Glomerular endothelial cell (primary cell): ENCODE results near the gene CH25H. TPM values are rescaled to one million over a fixed set of nuclear protein-coding genes. Genes with fewer than 3 reads are reported as not detected.
"Not testable (repeated sequence)": the region's sequence is repeated elsewhere in the genome, so short reads cannot be mapped to it uniquely, and the experiment has no call there.

Experiments
- DNase-seq: peaks from one replicate; pipeline ENCODE4 v3.0.0-alpha.2; 2011; ENCODE audit warnings: low read depth, low spot score; ENCODE audit errors: extremely low read depth
- total RNA-seq: library from RNA; depleted of rRNA; stranded (reverse); fragments of >200 nt; gene quantifications from 2 replicates; pipeline ENCODE4 v1.2.3, GENCODE V29; 2015

Gene CH25H
- total RNA-seq, 1 donor from 2014 or later = not detected

- DNase-seq = no peak
These were observed 5.1 kb downstream of the CH25H start for GRCh38 chr10:89202033-89202425.

GRCh38 chr10:89201345-89202032 lies 5.6 kb downstream of the CH25H start:
- no peak for DNase-seq

- DNase-seq = no peak
These were observed 9.6 kb downstream of the CH25H start for GRCh38 chr10:89197473-89197872.

- not testable (repeated sequence) for DNase-seq
These were observed 15.8 kb downstream of the CH25H start for GRCh38 chr10:89191301-89191700.

GRCh38 chr10:89189211-89189734 lies 17.8 kb downstream of the CH25H start:
- no peak for DNase-seq

GRCh38 chr10:89185658-89186057 lies 21.5 kb downstream of the CH25H start:
- DNase-seq = no peak

- no peak for DNase-seq
These were observed 22.5 kb downstream of the CH25H start for GRCh38 chr10:89184638-89185037.

GRCh38 chr10:89183571-89183970 lies 23.5 kb downstream of the CH25H start:
- DNase-seq = no peak

- no peak for DNase-seq
These were observed 24.2 kb downstream of the CH25H start for GRCh38 chr10:89182894-89183293.

- no peak for DNase-seq
These were observed 31.3 kb downstream of the CH25H start for GRCh38 chr10:89175816-89176215.

- DNase-seq = no peak
These were observed 34.0 kb downstream of the CH25H start for GRCh38 chr10:89173075-89173474.

GRCh38 chr10:89171996-89172395 lies 35.1 kb downstream of the CH25H start:
- no peak for DNase-seq

- DNase-seq = no peak
These were observed 35.7 kb downstream of the CH25H start for GRCh38 chr10:89171263-89171872.

GRCh38 chr10:89168354-89168900 lies 38.7 kb downstream of the CH25H start:
- not testable (repeated sequence) for DNase-seq

GRCh38 chr10:89167915-89168314 lies 39.2 kb downstream of the CH25H start:
- DNase-seq = no peak

GRCh38 chr10:89165923-89166322 lies 41.2 kb downstream of the CH25H start:
- no peak for DNase-seq

GRCh38 chr10:89164920-89165319 lies 42.2 kb downstream of the CH25H start:
- DNase-seq = no peak

GRCh38 chr10:89164080-89164479 lies 43.0 kb downstream of the CH25H start:
- DNase-seq = no peak

GRCh38 chr10:89163265-89163995 lies 43.7 kb downstream of the CH25H start:
- no peak for DNase-seq

GRCh38 chr10:89162596-89162995 lies 44.5 kb downstream of the CH25H start:
- DNase-seq = no peak

GRCh38 chr10:89160339-89160738 lies 46.8 kb downstream of the CH25H start:
- no peak for DNase-seq
